ENCODE measurements around the gene ESCO1.

The ESCO1 gene

GRCh38 chr18:21483051-21483450 is 117.5 kb downstream of the ESCO1 start:
- H3K4me1 ChIP-seq (ENCODE audit: control insufficient read depth in 1 of 2, insufficient read depth in 1 of 2, low read depth in 1 of 2, low read length in 1 of 2): no peaks in the 10 kb centered on the region
- H3K9me3 ChIP-seq: no peaks in the 10 kb centered on the region
- H3K4me3 ChIP-seq (ENCODE audit: low read depth in 1 of 2, low read length in 1 of 2): no peak overlapping the region
- H3K36me3 ChIP-seq: no peaks in the 10 kb centered on the region
- no peak overlapping the region for H3K27ac ChIP-seq
- TF ChIP-seq, protein P1, sequence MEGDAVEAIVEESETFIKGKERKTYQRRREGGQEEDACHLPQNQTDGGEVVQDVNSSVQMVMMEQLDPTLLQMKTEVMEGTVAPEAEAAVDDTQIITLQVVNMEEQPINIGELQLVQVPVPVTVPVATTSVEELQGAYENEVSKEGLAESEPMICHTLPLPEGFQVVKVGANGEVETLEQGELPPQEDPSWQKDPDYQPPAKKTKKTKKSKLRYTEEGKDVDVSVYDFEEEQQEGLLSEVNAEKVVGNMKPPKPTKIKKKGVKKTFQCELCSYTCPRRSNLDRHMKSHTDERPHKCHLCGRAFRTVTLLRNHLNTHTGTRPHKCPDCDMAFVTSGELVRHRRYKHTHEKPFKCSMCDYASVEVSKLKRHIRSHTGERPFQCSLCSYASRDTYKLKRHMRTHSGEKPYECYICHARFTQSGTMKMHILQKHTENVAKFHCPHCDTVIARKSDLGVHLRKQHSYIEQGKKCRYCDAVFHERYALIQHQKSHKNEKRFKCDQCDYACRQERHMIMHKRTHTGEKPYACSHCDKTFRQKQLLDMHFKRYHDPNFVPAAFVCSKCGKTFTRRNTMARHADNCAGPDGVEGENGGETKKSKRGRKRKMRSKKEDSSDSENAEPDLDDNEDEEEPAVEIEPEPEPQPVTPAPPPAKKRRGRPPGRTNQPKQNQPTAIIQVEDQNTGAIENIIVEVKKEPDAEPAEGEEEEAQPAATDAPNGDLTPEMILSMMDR (IDR thresholded peaks at IDR 0.05): no peak
- H3K27me3 ChIP-seq: no peaks in the 10 kb centered on the region

DNA sequence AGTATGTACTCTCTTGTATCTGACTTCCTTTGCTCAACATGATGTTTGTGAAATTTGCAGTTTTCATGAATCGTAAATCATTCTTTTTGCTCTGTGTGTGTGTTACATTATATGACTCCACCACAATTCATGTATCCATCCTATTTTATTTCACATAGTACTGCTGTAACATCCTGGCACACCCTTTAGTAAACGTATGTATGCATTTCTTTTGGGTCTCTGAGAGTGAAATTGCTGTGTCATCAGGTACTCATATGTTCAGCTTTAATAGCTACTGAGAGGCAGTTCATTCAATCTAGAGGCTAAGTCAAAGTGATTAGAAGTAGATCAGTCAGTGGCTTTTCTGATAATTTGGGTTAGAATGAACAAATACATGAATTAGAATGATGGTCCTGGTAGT is 118.8 kb downstream of the ESCO1 start:
- no peak overlapping the region for H3K27ac ChIP-seq
- H3K36me3 ChIP-seq: no peaks in the 10 kb centered on the region
- H3K27me3 ChIP-seq: no peaks in the 10 kb centered on the region
- H3K4me3 ChIP-seq (ENCODE audit: low read depth in 1 of 2, low read length in 1 of 2): no peak overlapping the region
- TF ChIP-seq, protein P1 (IDR thresholded peaks at IDR 0.05): no peak
- H3K4me1 ChIP-seq (ENCODE audit: control insufficient read depth in 1 of 2, insufficient read depth in 1 of 2, low read depth in 1 of 2, low read length in 1 of 2): no peaks in the 10 kb centered on the region
- no peaks in the 10 kb centered on the region for H3K9me3 ChIP-seq

DNA sequence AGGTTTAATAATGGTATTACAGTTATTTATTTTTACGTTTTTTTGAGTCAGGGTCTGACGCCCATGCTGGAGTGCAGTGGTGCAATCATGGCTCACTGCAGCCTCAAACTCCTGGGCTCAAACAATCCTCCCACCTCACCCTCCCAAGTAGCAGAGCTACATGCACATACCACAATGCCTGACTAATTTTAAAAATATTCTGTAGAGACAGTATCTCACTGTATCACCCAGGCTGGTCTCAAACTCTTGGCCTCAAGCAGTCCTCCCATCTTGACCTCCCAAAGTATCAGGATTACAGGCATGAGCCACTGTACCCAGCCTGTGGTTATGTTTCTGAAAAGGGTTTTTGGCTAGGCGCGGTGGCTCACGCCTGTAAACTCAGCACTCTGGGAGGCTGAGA is 120.8 kb downstream of the ESCO1 start:
- Histone ChIP-seq H3K27ac (no peak overlapping the region), H3K4me1 (ENCODE audit: control insufficient read depth in 1 of 2, insufficient read depth in 1 of 2, low read depth in 1 of 2, low read length in 1 of 2) (no peaks in the 10 kb centered on the region), H3K36me3 (no peaks in the 10 kb centered on the region), H3K4me3 (ENCODE audit: low read depth in 1 of 2, low read length in 1 of 2) (no peak overlapping the region), H3K9me3 (no peaks in the 10 kb centered on the region), H3K27me3 (no peaks in the 10 kb centered on the region)
- TF ChIP-seq, protein P1 (IDR thresholded peaks at IDR 0.05): no peak
